GM18505 (cell line): Measurements from ENCODE around the gene EXOC6B.

ENCODE experiments used
- ATAC-seq: cut with Tn5 transposase; IDR thresholded peaks from one replicate; pipeline ENCODE4 v1.9.1; 2021; ENCODE audit not compliant: unreplicated experiment
- POLR2A ChIP-seq: IDR thresholded peaks from 4 replicates; pipeline ENCODE4 v1.6.1; 2011; ENCODE audit warnings: borderline replicate concordance; ENCODE audit not compliant: insufficient read depth, insufficient read length; ENCODE audit errors: extremely low read depth

Gene EXOC6B

DNA sequence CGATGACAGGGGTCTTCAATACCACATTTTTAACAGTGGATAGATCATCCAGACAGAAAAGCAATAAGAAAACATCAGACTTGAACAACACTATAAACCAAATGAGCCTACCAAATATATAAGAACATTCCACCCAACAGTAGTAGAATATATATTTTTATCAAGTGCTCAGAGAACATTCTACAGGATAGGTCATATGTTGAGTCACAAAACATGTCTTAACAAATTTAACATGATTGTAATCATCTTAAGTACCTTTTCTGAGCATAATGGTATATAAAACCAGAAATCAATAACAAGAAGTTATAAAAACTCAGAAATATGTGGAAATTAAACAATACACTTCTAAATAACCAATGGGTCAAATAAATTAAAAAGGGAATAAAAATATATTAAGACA is 484.2 kb downstream of the EXOC6B start:
- no peak for TF ChIP-seq POLR2A
- no peak for ATAC-seq

DNA sequence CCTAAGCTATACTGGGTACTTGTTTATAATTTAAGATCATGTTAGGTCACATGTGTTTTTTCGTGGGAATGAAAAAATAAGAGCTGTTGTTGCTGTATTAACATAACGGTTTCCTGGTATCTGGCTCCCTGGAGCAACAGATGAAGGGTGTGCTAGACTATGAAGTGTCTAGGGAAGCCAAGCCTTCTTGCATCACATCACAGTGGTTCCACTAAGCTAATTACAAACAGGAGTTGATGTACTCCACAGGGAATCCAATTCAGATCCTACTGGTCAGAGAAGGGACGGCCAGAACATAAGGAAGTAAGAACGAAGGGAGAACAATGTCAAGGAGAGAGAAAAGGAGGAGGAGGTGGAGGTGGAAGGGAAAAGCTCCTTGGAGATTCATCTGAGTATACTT is 485.2 kb downstream of the EXOC6B start:
- ATAC-seq = no peak
- TF ChIP-seq POLR2A = no peak

- ATAC-seq = no peak
- no peak for TF ChIP-seq POLR2A
These were observed 487.8 kb downstream of the EXOC6B start for GRCh38 chr2:72338076-72338475.

- no peak for ATAC-seq
- TF ChIP-seq POLR2A = no peak
These were observed 493.1 kb downstream of the EXOC6B start for GRCh38 chr2:72332720-72333119.

- no peak for TF ChIP-seq POLR2A
- no peak for ATAC-seq
These were observed 495.2 kb downstream of the EXOC6B start for GRCh38 chr2:72330652-72331051.

DNA sequence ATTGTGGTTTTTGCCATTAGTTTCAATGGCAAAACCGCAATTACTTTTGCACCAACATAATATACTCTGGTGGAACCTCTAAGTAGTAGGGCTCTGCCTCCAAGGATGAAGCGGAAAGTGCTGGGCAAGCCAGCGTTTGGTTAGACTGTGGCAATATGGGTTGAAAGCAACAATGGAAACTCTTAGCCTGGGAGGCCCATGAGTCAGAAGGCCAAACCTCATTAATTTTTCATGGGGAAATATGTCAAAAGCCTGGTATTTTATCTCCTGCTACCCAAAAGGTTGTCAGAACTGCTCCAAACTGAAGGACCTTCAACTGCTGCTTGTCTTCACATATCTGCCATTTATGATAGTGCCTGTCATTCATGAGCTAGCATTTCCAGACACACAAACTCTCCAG is 499.1 kb downstream of the EXOC6B start:
- TF ChIP-seq POLR2A = no peak
- ATAC-seq = no peak

DNA sequence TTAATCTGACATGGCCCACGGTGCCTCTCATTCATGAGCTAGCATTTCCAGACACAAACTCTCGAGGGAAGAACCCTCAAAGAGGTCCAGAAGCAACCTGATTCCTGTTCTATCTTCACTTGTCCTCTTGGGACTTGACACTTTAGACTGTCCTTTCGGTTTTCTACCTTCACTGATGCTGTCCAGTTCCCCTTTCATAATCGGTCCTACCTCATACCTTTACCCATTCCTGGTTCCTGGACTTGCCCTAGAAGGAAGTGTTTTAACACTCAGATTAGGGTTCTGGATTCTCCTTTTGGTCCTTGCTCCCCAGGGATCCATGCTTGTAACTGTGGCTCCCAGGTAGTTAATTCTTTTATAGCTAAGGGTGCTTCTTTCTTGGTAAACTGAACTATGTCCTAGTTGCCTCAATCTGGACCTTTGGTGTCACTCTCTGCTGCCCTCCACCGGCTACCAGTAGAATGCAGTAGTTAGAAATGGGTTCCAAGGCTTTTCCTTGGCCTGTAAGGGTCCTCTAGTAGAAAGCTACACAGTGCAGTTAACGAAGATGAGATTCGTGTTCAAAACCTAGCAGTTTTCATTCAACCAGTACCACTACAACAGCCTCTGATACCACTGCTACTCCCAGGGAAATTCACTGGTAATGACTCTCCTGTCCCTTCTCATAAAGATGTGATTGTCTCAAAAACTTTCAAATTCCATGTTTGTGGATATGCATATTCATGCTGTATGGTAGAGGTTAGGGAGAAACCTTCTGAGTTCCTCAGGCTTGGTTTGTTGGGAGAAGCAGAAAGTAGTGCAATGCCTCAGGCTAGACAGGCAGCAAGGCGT is 500.0 kb downstream of the EXOC6B start:
- no peak for ATAC-seq
- no peak for TF ChIP-seq POLR2A

DNA sequence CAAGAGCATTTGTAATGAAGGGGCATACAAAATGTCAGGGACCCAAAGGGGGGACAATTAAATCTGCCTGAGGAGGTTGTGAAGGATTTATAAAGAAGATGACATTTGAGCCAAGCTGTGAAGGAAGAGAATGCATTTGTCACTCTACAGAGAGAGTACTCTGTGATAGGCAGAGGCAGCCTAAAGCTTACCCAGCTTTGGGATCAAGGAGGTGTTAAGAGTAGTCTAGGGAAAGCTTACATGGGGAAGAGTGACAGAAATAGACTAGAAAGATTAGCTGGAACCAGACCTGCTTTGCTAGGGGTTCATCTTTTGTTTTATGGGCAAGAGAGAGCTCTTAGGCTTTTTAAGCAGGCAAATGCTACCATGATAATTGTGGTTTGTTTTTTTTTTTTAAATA is 509.1 kb downstream of the EXOC6B start:
- TF ChIP-seq POLR2A = no peak
- ATAC-seq = no peak

GRCh38 chr2:72300147-72300684 is 525.6 kb downstream of the EXOC6B start:
- ATAC-seq = no peak
- TF ChIP-seq POLR2A = no peak

GRCh38 chr2:72293620-72294019 is 532.2 kb downstream of the EXOC6B start:
- ATAC-seq = no peak
- TF ChIP-seq POLR2A = no peak

- ATAC-seq = no peak
- no peak for TF ChIP-seq POLR2A
These were observed 533.4 kb downstream of the EXOC6B start for GRCh38 chr2:72292433-72292832.

DNA sequence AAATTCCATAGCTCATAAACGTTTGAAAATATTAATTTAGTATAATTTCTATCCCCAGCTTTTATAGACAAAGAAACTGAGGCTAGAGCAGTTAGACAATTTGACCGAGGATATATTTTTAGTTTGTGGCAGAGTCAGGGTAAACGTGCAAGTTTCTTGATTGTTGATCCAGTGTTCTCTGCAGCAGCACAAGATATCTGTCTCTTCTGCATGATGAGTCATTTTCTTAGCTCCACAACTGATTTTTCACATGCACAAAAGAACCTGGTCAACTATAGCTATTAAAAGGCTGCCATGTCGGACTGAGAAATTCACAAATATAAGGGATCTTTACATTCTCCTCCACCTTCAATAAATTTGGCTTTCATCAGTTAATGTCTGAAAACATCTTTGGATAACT is 534.8 kb downstream of the EXOC6B start:
- ATAC-seq = no peak
- TF ChIP-seq POLR2A = no peak

DNA sequence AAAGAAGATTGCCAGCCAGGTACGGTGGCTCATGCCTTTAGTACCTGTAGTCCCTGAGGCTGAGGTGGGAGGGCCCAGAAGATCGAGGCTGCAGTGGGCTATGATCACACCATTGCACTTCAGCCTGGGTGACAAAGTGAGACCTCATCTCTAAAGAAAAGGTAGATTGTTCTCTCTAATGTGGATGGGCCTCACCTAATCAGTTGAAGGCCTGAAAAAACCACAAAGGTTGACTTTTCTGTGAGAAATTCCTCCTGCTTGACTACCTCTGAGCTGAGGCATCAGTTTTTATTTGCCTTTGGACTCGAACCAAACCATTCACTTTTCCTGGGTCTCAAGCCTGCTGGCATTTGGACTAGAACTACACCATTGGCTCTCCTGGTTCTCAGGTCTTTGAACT is 536.1 kb downstream of the EXOC6B start:
- TF ChIP-seq POLR2A = no peak
- ATAC-seq = no peak

DNA sequence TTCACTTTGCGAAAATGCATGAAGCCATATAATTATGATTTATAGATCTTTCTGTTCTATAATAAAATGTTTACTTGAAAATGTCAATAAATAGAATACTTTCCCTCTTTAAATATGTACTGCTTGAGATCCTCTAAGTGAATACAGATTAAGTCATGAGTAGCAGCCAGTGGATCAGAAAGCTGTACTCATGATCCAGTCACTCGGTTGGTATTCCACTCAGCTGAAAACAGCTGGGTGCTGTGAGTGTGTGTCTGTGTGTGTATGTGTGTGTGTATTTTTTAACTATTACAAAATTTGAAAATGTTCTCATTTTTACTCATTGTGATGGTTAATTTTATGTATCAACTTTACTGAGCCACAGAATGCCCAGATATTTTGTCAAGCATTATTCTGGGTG is 536.5 kb downstream of the EXOC6B start:
- no peak for ATAC-seq
- no peak for TF ChIP-seq POLR2A
